HG03025 (cell line): ENCODE measurements around the gene MAPK8IP3.
A peak's percentile ranks its signal among the peaks of the same experiment; 100 is the strongest.

ENCODE experiments used
- ATAC-seq: cut with Tn5 transposase; IDR thresholded peaks from one replicate; pipeline ENCODE4 v1.9.1; 2021; ENCODE audit warnings: mild to moderate bottlenecking, moderate library complexity; ENCODE audit not compliant: unreplicated experiment, low FRiP score

The MAPK8IP3 gene

GRCh38 chr16:1705688-1706385 lies at the start of gene MAPK8IP3:
Gene MAPK8IP3, plus strand, starts transcription at chr16:1706195. Its CDS starts 145 bp downstream, at chr16:1706340.
- peak; percentile 75 for ATAC-seq

GRCh38 chr16:1656808-1657617 lies 49.0 kb upstream of the MAPK8IP3 start:
- no peak for ATAC-seq

GRCh38 chr16:1657841-1658240 lies 48.2 kb upstream of the MAPK8IP3 start:
- no peak for ATAC-seq

DNA sequence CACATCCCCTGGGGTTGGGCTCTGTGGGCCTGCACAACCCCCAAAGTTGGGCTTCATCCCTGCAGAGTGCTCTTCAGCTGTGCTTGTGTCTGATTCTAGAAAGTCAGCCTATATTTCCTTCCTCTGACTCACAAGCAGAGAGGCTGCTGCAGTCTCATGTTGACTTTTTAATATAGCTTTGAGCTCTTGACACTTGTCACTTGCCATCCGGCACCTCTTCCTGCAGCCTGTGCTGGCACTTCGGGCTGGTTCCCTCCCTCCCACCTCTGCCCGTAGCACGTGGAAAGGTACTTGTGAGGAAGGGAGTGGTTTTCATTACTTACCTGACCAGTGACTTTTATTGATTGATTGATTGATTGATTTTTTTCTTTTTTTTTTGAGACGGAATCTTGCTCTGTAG lies 47.0 kb upstream of the MAPK8IP3 start:
- no peak for ATAC-seq

- no peak for ATAC-seq
Measured at GRCh38 chr16:1661826-1662225, 44.2 kb upstream of the MAPK8IP3 start.

GRCh38 chr16:1662543-1662942 lies 43.5 kb upstream of the MAPK8IP3 start:
- no peak for ATAC-seq

DNA sequence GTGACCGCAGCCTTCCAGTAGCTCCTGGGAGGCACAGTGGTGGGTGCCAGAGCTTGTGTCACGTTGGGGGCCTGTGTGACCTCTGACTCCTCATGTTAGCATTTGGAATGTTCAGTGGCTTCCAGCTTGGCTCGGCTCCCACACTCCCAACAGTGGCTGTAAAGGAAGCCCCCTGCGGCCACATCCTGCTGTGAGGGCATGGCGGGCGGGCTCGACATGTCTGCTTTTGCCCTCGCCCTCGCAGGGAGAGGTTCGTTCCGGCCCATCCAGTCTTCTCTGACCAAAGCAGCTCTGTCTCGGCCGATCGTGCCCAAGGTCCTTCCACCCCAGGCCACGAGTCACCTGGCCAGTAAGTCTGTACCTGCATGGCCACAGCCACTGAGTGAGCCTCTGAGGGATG lies 40.2 kb upstream of the MAPK8IP3 start:
- ATAC-seq = no peak

- ATAC-seq = no peak
Measured at GRCh38 chr16:1666316-1666715, 39.7 kb upstream of the MAPK8IP3 start.

- no peak for ATAC-seq
Measured at GRCh38 chr16:1667271-1667670, 38.7 kb upstream of the MAPK8IP3 start.

- ATAC-seq = no peak
Measured at GRCh38 chr16:1667916-1668315, 38.1 kb upstream of the MAPK8IP3 start.

DNA sequence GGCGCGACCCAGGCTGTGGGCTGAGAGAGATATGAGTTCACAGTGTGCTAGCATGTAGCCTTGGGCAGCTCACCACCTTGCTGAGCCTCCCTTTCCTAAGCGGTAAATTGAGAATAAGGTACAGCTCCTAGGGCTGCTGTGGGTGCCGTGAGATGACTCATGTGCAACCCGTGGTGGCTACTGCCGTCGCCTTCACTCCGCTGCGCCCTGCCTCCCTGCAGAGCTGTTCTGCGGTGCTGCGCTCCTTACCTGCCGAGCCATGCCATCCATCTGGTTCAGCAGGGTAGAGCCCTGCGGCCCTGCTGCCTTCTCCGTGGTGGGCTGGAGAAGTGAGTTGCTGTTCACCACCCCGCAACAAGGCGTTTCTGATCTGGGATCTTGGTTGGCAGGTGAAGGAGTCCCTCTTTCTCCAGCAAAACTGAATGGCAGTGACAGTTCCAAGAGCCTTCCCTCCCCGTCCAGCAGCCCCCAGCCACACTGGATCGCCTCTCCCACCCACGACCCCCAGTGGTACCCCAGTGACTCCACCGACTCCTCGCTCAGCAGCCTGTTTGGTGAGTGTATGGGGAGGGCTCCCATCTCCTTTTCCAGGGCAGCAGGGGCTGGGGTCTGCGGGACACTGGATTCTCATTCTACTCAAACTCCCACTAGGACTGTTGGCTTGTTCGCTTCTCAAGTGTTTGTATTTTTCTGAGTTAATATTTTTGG lies 37.2 kb upstream of the MAPK8IP3 start:
- no peak for ATAC-seq

DNA sequence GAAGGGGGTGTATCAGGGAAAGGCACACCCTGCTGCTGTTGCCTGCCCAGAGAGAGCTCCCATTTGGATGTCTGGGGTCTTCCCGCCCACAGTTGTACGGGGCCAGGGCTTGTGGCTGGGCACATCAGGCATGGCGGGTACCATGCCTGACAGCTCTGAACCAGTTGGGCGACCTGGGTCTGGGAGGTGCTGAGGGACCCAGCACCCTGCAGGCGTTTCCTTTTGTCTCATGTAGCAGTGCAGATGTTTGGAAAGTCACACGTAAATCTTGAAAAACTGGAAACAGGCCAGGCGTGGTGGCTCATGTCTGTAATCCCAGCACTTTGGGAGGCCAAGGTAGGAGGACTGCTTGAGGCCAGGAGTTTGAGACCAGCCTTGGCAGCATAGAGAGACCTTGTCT lies 36.3 kb upstream of the MAPK8IP3 start:
- ATAC-seq = no peak

DNA sequence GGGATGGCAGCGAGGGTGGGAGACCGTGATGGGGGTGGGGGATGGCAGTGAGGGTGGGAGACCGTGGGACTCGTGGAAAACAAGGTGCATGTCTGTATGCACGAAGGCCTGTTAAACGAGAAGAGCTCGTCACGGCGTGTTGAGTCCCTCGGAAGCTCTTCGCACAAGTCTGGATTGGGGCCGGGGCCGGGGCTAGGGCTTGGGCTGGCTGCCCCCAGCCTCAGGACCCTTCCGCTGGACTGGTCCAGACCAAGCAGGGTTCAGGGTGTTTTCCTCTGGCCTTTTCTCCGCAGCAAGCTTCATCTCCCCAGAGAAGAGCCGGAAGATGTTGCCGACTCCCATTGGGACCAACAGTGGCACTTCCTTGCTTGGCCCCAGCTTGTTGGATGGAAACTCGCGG lies 35.6 kb upstream of the MAPK8IP3 start:
- no peak for ATAC-seq

- ATAC-seq = no peak
Measured at GRCh38 chr16:1670866-1671265, 35.1 kb upstream of the MAPK8IP3 start.

- no peak for ATAC-seq
Measured at GRCh38 chr16:1673424-1674151, 32.4 kb upstream of the MAPK8IP3 start.

- ATAC-seq = no peak
Measured at GRCh38 chr16:1674306-1674705, 31.7 kb upstream of the MAPK8IP3 start.

GRCh38 chr16:1674751-1675664 lies 31.0 kb upstream of the MAPK8IP3 start:
- no peak for ATAC-seq

GRCh38 chr16:1676661-1677060 lies 29.3 kb upstream of the MAPK8IP3 start:
- no peak for ATAC-seq

- no peak for ATAC-seq
Measured at GRCh38 chr16:1677339-1677738, 28.7 kb upstream of the MAPK8IP3 start.
